Psoas muscle (tissue), 8 donors: ENCODE results near the gene OPRM1. TPM values are rescaled to one million over a fixed set of nuclear protein-coding genes. Genes with fewer than 3 reads are reported as not detected.

Source experiments
- ATAC-seq, 4 donors: fragments of 200-7000 bp; cut with Tn5 transposase; one replicate each; pipeline ENCODE4 v1.9.1; 2020; ENCODE audit warnings: moderate library complexity in 3 of 4, mild to moderate bottlenecking in 2 of 4
- DNase-seq, 2 donors: peaks; one replicate each; pipeline ENCODE4 v3.0.0-alpha.2; 2020
- H3K27ac ChIP-seq: fragments of 200-600 bp; one replicate; pipeline ENCODE4 v1.8.0; 2022
- H3K27me3 ChIP-seq, 3 donors: fragments of 200-600 bp in 1 of 3; one replicate each; pipeline versions ENCODE4 v1.6.1 to v1.8.0; 2013 to 2022; ENCODE audit warnings: low read length in 2 of 3, mild to moderate bottlenecking in 2 of 3, moderate library complexity in 1 of 3; ENCODE audit not compliant: insufficient read depth in 3 of 3
- H3K36me3 ChIP-seq, 2 donors: fragments of 200-600 bp in 1 of 2; one replicate each; pipeline versions ENCODE4 v1.6.1 to v1.8.0; 2013 to 2022; ENCODE audit warnings: low read depth in 1 of 2, mild to moderate bottlenecking in 1 of 2, moderate library complexity in 1 of 2; ENCODE audit not compliant: insufficient read depth in 1 of 2
- H3K4me1 ChIP-seq: fragments of 200-600 bp; one replicate; pipeline ENCODE4 v1.8.0; 2022
- H3K4me3 ChIP-seq: fragments of 200-600 bp; one replicate; pipeline ENCODE4 v1.8.0; 2022; ENCODE audit warnings: mild to moderate bottlenecking
- H3K9me3 ChIP-seq: fragments of 200-600 bp; one replicate; pipeline ENCODE4 v1.8.0; 2022
- CTCF ChIP-seq: fragments of 200-600 bp; IDR thresholded peaks from one replicate; pipeline ENCODE4 v1.8.0; 2022; ENCODE audit warnings: antibody characterized with exemption
- whole genome bisulfite sequencing, 3 donors: extraction: QIAGEN DNeasy Blood & Tissue Kit; methylation state at CpG; one replicate each; pipeline versions ENCODE4 v1.1.6 to v1.1.7; 2013; 5-methylcytosine and 5-hydroxymethylcytosine counted together
- intact Hi-C, 2 donors: fragments of 100-400 bp; cut with DNase I; formaldehyde crosslinking; loops; one replicate each; pipeline versions ENCODE4 v1.11.0 to v1.14.2; 2022
- polyA plus RNA-seq, 3 donors: library from polyadenylated mRNA; stranded (reverse); fragments of 200-250 nt; gene quantifications; one replicate each; pipeline ENCODE4 v1.2.3, GENCODE V29; 2013
- total RNA-seq, 4 donors: library from RNA; stranded (reverse); fragmentation: NEBNext Ultra II Directional in 2 of 4; extraction: Animal tissue kit (Norgen Biotek cat#: 25700) in 2 of 4; gene quantifications; one replicate each; pipeline versions ENCODE4 v1.2.1 to v1.2.4, GENCODE V29; 2021 to 2023
- donor health status: healthy with polysubstance abuse.
- donor health status: DM: no; HTN: no; CAD: no; lungs with moderate emphysema.
- donor health status: Bipolar disorder and iron deficiency.
- donor health status: healthy.
- donor health status: DM: yes; HTN: yes; CAD: no.
- donor health status: DM: no; HTN: no; CAD: no.
- donor health status: DM: no; HTN: no; CAD: no.
- donor health status: DM: yes; HTN: yes; CAD: no.

The OPRM1 gene
- total and polyA plus RNA-seq, 7 donors, result not detected

GRCh38 chr6:154210678-154211077 lies 171.6 kb downstream of the OPRM1 start:
- H3K27me3 ChIP-seq, result no peaks in the 10 kb centered on the region
- no peak for DNase-seq
- H3K4me1 ChIP-seq, result no peaks in the 10 kb centered on the region
- no peaks in the 10 kb centered on the region for H3K9me3 ChIP-seq
- intact Hi-C loops, result no loop called here
- no peaks in the 10 kb centered on the region for H3K36me3 ChIP-seq
- ATAC-seq, result no peak
- H3K27ac ChIP-seq, result no peak overlapping the region
- no peak overlapping the region for H3K4me3 ChIP-seq
- TF ChIP-seq CTCF, result no peak

- Histone ChIP-seq H3K36me3 (no peaks in the 10 kb centered on the region), H3K27me3 (no peaks in the 10 kb centered on the region), H3K9me3 (no peaks in the 10 kb centered on the region), H3K4me1 (no peaks in the 10 kb centered on the region), H3K27ac (no peak overlapping the region), H3K4me3 (no peak overlapping the region)
- no peak for DNase-seq
- WGBS, 3 donors, result 65 to 73% (median 69%) methylated on average over 3 of the region's 3 CpGs
- intact Hi-C loops, result no loop called here
- no peak for TF ChIP-seq CTCF
- ATAC-seq, result no peak
Measured at GRCh38 chr6:154213782-154214181, 174.7 kb downstream of the OPRM1 start.

GRCh38 chr6:154218301-154218700 lies 179.3 kb downstream of the OPRM1 start:
- DNase-seq (no peak), ATAC-seq (no peak)
- H3K27me3 ChIP-seq, result no peaks in the 10 kb centered on the region
- H3K36me3 ChIP-seq, result no peaks in the 10 kb centered on the region
- no peak overlapping the region for H3K27ac ChIP-seq
- 46 to 49% (median 48%) methylated on average over 6 of the region's 6 CpGs for WGBS, 3 donors
- intact Hi-C loops, result no loop called here
- TF ChIP-seq CTCF, result no peak
- H3K4me1 ChIP-seq, result no peaks in the 10 kb centered on the region
- H3K4me3 ChIP-seq, result no peak overlapping the region
- no peaks in the 10 kb centered on the region for H3K9me3 ChIP-seq

- DNase-seq (no peak), ATAC-seq (no peak)
- 69 to 73% (median 69%) methylated on average over 6 of the region's 6 CpGs for WGBS, 3 donors
- H3K27me3 ChIP-seq, result no peaks in the 10 kb centered on the region
- TF ChIP-seq CTCF, result no peak
- H3K9me3 ChIP-seq, result no peaks in the 10 kb centered on the region
- no peaks in the 10 kb centered on the region for H3K4me1 ChIP-seq
- H3K4me3 ChIP-seq, result no peak overlapping the region
- no peaks in the 10 kb centered on the region for H3K36me3 ChIP-seq
- intact Hi-C loops, result no loop called here
- H3K27ac ChIP-seq, result no peak overlapping the region
Measured at GRCh38 chr6:154218787-154219186, 179.7 kb downstream of the OPRM1 start.

- intact Hi-C loops, result no loop called here
- ATAC-seq, result no peak
- Histone ChIP-seq H3K27me3 (no peaks in the 10 kb centered on the region), H3K9me3 (no peaks in the 10 kb centered on the region), H3K36me3 (no peaks in the 10 kb centered on the region), H3K27ac (no peak overlapping the region), H3K4me1 (no peaks in the 10 kb centered on the region), H3K4me3 (no peak overlapping the region)
- DNase-seq, result no peak
- no peak for TF ChIP-seq CTCF
- 80 to 87% (median 86%) methylated on average over 6 of the region's 6 CpGs for WGBS, 3 donors
Measured at GRCh38 chr6:154219250-154219649, 180.2 kb downstream of the OPRM1 start.
